GM21515 (cell line): ENCODE measurements around the gene GASK1B.

Source experiments
- ATAC-seq: cut with Tn5 transposase; IDR thresholded peaks from one replicate; pipeline ENCODE4 v1.9.1; 2021; ENCODE audit not compliant: unreplicated experiment

The GASK1B gene

GRCh38 chr4:158147151-158147550, 25.7 kb downstream of the GASK1B start:
- ATAC-seq, result no peak

- ATAC-seq, result no peak
Observed at GRCh38 chr4:158146736-158147135, 26.1 kb downstream of the GASK1B start.

GRCh38 chr4:158139086-158139485, 33.7 kb downstream of the GASK1B start:
- ATAC-seq, result no peak

GRCh38 chr4:158134222-158134621, 38.6 kb downstream of the GASK1B start:
- no peak for ATAC-seq

GRCh38 chr4:158133551-158133950, 39.3 kb downstream of the GASK1B start:
- ATAC-seq, result no peak

- no peak for ATAC-seq
Observed at GRCh38 chr4:158131027-158131426, 41.8 kb downstream of the GASK1B start.

GRCh38 chr4:158130204-158130603, 42.6 kb downstream of the GASK1B start:
- ATAC-seq, result no peak

- ATAC-seq, result peak; percentile 82
Observed at GRCh38 chr4:158129694-158130093, 43.1 kb downstream of the GASK1B start.

GRCh38 chr4:158128540-158128939, 44.3 kb downstream of the GASK1B start:
- ATAC-seq, result no peak

GRCh38 chr4:158125310-158125709, 47.5 kb downstream of the GASK1B start:
- no peak for ATAC-seq
